Stimulated activated CD8-positive, alpha-beta memory T cell treated with anti-CD3 and anti-CD28 coated beads, Interleukin-12 subunit alpha, Interleukin-12 subunit beta, amount 100 ng/mL, for 1 hour (primary cell): ENCODE data around the gene IER5.
A peak's percentile ranks its signal among the peaks of the same experiment; 100 is the strongest.

Source experiments
- DNase-seq: peaks from one replicate; pipeline ENCODE4 v3.0.0-alpha.2; 2020; ENCODE audit warnings: low read depth

Gene IER5

GRCh38 chr1:181099152-181100014 lies 10.9 kb downstream of the IER5 start:
- DNase-seq, result no peak

- DNase-seq, result no peak
These were observed 11.8 kb downstream of the IER5 start for GRCh38 chr1:181100015-181100905.

- DNase-seq, result no peak
These were observed 12.4 kb downstream of the IER5 start for GRCh38 chr1:181100934-181101333.

GRCh38 chr1:181101581-181102226 lies 13.2 kb downstream of the IER5 start:
- DNase-seq, result no peak

GRCh38 chr1:181102841-181103240 lies 14.3 kb downstream of the IER5 start:
- no peak for DNase-seq

- no peak for DNase-seq
These were observed 14.9 kb downstream of the IER5 start for GRCh38 chr1:181103399-181103798.

GRCh38 chr1:181104042-181104789 lies 15.7 kb downstream of the IER5 start:
- no peak for DNase-seq

GRCh38 chr1:181104790-181105133 lies 16.3 kb downstream of the IER5 start:
- no peak for DNase-seq

GRCh38 chr1:181105134-181106021 lies 16.9 kb downstream of the IER5 start:
- DNase-seq, result peak; percentile 93

GRCh38 chr1:181106022-181106312 lies 17.5 kb downstream of the IER5 start:
- DNase-seq, result no peak

GRCh38 chr1:181106479-181106878 lies 18.0 kb downstream of the IER5 start:
- no peak for DNase-seq

- DNase-seq, result no peak
These were observed 19.2 kb downstream of the IER5 start for GRCh38 chr1:181107711-181108110.

GRCh38 chr1:181108304-181108867 lies 19.9 kb downstream of the IER5 start:
- DNase-seq, result no peak

GRCh38 chr1:181110013-181110412 lies 21.5 kb downstream of the IER5 start:
- no peak for DNase-seq

- no peak for DNase-seq
These were observed 23.1 kb downstream of the IER5 start for GRCh38 chr1:181111559-181111958.

GRCh38 chr1:181112071-181112929 lies 23.8 kb downstream of the IER5 start:
- no peak for DNase-seq

GRCh38 chr1:181113059-181113641 lies 24.6 kb downstream of the IER5 start:
- no peak for DNase-seq

GRCh38 chr1:181114574-181115367 lies 26.3 kb downstream of the IER5 start:
- DNase-seq, result no peak

- DNase-seq, result no peak
These were observed 26.8 kb downstream of the IER5 start for GRCh38 chr1:181115368-181115684.
